ENCODE results near the gene GAPDH. TPM values are rescaled to one million over a fixed set of nuclear protein-coding genes. Genes with fewer than 3 reads are reported as not detected.
"Not testable (repeated sequence)": the region's sequence is repeated elsewhere in the genome, so short reads cannot be mapped to it uniquely, and the experiment has no call there.

The GAPDH gene
- total RNA-seq, 4 donors from 2014 or later, result 1,806 to 2,946 (median 2,333) TPM

- Histone ChIP-seq H3K4me3 (peak within 1 kb of the TSS; percentile 52 to 87 (median 70)), H3K27ac (peak within 1 kb of the TSS; percentile 97 to 99 (median 98)), H3K36me3 (no peaks in the 10 kb centered on the region), H3K4me1 (peaks cover 13 to 27% (median 22%) of the 10 kb centered on the region in 4 donors), H3K27me3 (no peaks in the 10 kb centered on the region), H3K9me3 (no peaks in the 10 kb centered on the region)
- in situ Hi-C loops (cut with MboI; ENCODE audit: low pct_ligation_motif_present in 1 of 4, low pct_unique_long_range_greater_than_20kb in 1 of 4, low sequenced_read_pairs in 3 of 4), result no loop called here
- WGBS, 2 donors (ENCODE audit: low coverage in 1 of 2), result 0% methylated on average over 2 to 43 of the region's 49 CpGs
- TF ChIP-seq CTCF (IDR thresholded peaks at IDR 0.05), result peak; percentile 28 to 89 (median 47)
- no peak for TF ChIP-seq EP300 (IDR thresholded peaks at IDR 0.05; ENCODE audit: low read depth)
- no peak for TF ChIP-seq POLR2AphosphoS5 (IDR thresholded peaks at IDR 0.05)
- TF ChIP-seq POLR2A (IDR thresholded peaks at IDR 0.05), result peak; percentile 6
- intact Hi-C loops (cut with DNase I; ENCODE audit: low total_unique reads), result no loop called here
- DNase-seq, result peak; percentile 96
Measured at GRCh38 chr12:6493497-6494257, 40.6 kb upstream of the GAPDH start, which contains the start of gene NCAPD2. NCAPD2 (plus strand) TSS chr12:6494102; CDS start chr12:6495099, 997 bp downstream.

GRCh38 chr12:6494258-6494743 is 40.0 kb upstream of the GAPDH start:
- WGBS, 2 donors (ENCODE audit: low coverage in 1 of 2), result 0 to 1% methylated on average over 5 to 14 of the region's 14 CpGs
- Histone ChIP-seq H3K36me3 (peaks cover 0 to 3% (median 0%) of the 10 kb centered on the region in 4 donors), H3K9me3 (no peaks in the 10 kb centered on the region), H3K27me3 (no peaks in the 10 kb centered on the region), H3K4me3 (peak overlapping the region; percentile 23 to 87 (median 64)), H3K4me1 (peaks cover 13 to 27% (median 22%) of the 10 kb centered on the region in 4 donors), H3K27ac (peak overlapping the region; percentile 97 to 99 (median 98))
- intact Hi-C loops (cut with DNase I; ENCODE audit: low total_unique reads), result no loop called here
- DNase-seq, result no peak
- TF ChIP-seq CTCF (IDR thresholded peaks at IDR 0.05), result no peak
- TF ChIP-seq POLR2AphosphoS5 (IDR thresholded peaks at IDR 0.05), result no peak
- TF ChIP-seq EP300 (IDR thresholded peaks at IDR 0.05; ENCODE audit: low read depth), result no peak
- TF ChIP-seq POLR2A (IDR thresholded peaks at IDR 0.05), result no peak
- in situ Hi-C loops (cut with MboI; ENCODE audit: low pct_ligation_motif_present in 1 of 4, low pct_unique_long_range_greater_than_20kb in 1 of 4, low sequenced_read_pairs in 3 of 4), result no loop called here

DNA sequence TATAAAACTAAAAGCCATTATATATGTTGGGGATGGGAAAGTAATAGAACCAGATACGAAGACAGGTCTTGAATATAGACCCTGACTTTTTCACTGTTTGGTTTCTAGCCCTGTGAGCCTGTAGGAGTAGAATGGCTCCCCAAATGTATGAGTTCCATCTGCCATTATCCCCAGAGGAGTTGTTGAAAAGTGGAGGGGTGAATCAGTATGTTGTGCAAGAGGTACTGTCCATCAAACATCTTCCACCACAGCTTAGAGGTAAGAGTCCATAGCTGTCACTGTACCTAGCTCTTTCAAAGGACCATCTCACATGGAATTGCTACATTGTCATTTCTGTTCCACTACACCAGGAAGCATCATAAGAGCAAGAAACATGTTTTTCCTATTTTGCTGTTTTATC is 39.3 kb upstream of the GAPDH start:
- peaks cover 0 to 5% (median 0%) of the 10 kb centered on the region in 4 donors for H3K36me3 ChIP-seq
- no peak for DNase-seq
- peaks cover 13 to 27% (median 22%) of the 10 kb centered on the region in 4 donors for H3K4me1 ChIP-seq
- TF ChIP-seq POLR2A (IDR thresholded peaks at IDR 0.05) (no peak), CTCF (IDR thresholded peaks at IDR 0.05) (no peak), EP300 (IDR thresholded peaks at IDR 0.05; ENCODE audit: low read depth) (no peak), POLR2AphosphoS5 (IDR thresholded peaks at IDR 0.05) (no peak)
- peak overlapping the region in 2 of 4 donors; percentile 52 to 77 for H3K4me3 ChIP-seq
- intact Hi-C loops (cut with DNase I; ENCODE audit: low total_unique reads) (no loop called here), in situ Hi-C loops (cut with MboI; ENCODE audit: low pct_ligation_motif_present in 1 of 4, low pct_unique_long_range_greater_than_20kb in 1 of 4, low sequenced_read_pairs in 3 of 4) (no loop called here)
- peak overlapping the region in 1 of 4 donors; percentile 97 for H3K27ac ChIP-seq
- 43 to 71% methylated on average over 1 of the region's 1 CpG for WGBS, 2 donors (ENCODE audit: low coverage in 1 of 2)
- no peaks in the 10 kb centered on the region for H3K9me3 ChIP-seq
- no peaks in the 10 kb centered on the region for H3K27me3 ChIP-seq

GRCh38 chr12:6497291-6497690 is 37.0 kb upstream of the GAPDH start:
- H3K4me1 ChIP-seq, result peaks cover 8 to 20% (median 18%) of the 10 kb centered on the region in 4 donors
- DNase-seq; H3K27me3 ChIP-seq; intact Hi-C loops (cut with DNase I; ENCODE audit: low total_unique reads); H3K4me3 ChIP-seq; H3K36me3 ChIP-seq; H3K9me3 ChIP-seq; H3K27ac ChIP-seq; in situ Hi-C loops (cut with MboI; ENCODE audit: low pct_ligation_motif_present in 1 of 4, low pct_unique_long_range_greater_than_20kb in 1 of 4, low sequenced_read_pairs in 3 of 4): not testable (repeated sequence)
- 38 to 82% methylated on average over 2 to 3 of the region's 3 CpGs for WGBS, 2 donors (ENCODE audit: low coverage in 1 of 2)

Measured in transverse colon (tissue), 4 donors.